HG03442 (cell line): ENCODE measurements around the gene PPP1R13L.

ENCODE experiments used
- ATAC-seq: cut with Tn5 transposase; IDR thresholded peaks from one replicate; pipeline ENCODE4 v1.9.1; 2021; ENCODE audit warnings: mild to moderate bottlenecking, moderate library complexity; ENCODE audit not compliant: unreplicated experiment

The PPP1R13L gene

DNA sequence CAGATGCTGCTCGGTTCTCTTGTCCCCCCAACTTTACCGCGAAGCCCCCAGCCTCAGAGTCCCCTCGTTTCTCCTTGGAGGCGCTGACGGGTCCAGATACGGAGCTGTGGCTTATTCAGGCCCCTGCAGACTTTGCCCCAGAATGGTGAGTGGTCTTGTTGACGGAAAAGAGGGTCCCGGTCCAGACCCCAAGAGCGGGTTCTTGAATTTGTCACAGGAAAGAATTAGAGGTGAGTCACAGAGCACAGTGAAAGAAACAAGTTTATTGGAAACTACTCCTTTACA lies 2.2 kb upstream of the PPP1R13L start:
- ATAC-seq = no peak

DNA sequence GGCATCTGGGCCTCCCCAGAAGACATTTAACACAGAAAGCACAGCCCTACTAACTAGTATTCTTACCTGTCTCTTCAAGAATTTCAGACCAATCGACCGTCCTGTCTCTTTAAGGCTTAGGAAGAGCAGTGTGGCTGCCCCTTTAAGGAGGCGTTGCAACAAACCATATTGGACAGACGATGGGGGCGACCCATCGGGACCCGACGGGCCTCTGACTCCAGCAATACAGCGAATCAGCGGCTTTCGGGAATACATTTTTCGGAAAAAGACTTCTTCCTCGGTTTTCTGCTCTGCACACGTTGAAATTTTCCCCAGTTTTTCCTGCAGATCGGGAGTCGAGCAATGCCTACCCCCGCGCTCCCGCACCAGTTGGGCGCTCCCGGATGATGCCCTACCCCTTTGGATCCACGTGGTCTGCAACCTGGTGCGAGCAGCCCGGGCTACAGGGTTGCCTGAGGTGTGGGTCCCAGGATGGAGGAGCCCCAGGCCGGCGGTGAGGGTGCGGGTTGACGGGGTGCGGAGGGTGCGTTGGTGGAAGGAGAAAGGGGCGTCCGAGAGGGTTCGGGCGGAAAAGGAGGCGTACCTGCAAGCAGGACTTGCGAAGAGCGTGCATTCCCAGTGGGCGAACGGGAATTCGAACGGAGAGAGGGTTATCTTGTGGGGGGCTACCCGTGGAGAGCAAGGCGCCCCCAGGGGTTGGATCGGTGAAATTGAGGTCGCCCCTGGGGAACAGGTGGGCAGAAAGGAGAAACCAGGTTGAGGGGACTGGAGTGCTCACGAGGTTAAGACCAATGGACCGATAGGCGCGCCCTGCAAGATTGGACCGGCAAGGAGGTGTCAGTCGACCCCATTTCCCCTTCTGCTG lies 1.6 kb upstream of the PPP1R13L start, which contains the start of gene POLR1G:
Gene POLR1G (plus strand): TSS at position 419 of the 865 bp plus-strand sequence. CDS start 53 bp downstream, at position 472.
- peak; percentile 58 for ATAC-seq

DNA sequence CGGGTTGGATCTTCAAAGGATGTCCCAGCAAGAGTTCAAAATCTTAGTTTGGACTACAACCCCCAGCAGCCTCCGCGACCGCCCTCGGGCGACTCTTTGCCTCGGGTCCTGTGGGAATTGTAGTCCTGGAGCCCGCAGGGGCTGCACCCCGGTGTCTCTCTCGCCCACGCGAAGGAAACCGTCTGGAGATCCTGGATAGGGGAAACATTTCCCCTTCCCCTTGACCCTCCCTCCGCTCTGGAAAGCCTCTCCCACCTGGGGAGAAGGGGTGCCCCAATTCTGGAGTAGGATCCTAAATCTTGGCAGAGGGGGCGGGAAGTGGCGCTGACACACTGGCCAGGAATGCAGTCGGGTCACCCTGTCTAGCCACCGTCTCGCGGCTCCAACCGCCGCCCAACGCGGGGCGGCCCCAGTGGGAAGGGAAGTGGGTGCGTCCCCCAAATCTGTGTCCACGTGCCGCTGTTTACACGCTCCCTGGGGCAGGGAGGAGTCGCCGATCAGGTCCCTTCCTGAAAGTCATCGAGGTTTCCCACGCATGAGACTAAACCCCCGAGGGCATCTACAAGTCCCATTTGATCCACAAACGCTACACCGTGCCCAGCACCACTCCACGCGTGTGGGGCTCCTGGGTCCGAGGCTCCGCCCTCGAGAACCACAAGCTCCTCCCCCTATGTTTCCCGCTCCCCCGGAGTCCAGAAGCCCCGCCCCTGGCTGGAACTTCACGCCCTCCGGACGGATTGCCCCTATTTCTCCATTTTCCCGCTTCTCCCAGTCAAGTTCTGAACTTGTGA lies 761 bp upstream of the PPP1R13L start:
- peak; percentile 47 for ATAC-seq

DNA sequence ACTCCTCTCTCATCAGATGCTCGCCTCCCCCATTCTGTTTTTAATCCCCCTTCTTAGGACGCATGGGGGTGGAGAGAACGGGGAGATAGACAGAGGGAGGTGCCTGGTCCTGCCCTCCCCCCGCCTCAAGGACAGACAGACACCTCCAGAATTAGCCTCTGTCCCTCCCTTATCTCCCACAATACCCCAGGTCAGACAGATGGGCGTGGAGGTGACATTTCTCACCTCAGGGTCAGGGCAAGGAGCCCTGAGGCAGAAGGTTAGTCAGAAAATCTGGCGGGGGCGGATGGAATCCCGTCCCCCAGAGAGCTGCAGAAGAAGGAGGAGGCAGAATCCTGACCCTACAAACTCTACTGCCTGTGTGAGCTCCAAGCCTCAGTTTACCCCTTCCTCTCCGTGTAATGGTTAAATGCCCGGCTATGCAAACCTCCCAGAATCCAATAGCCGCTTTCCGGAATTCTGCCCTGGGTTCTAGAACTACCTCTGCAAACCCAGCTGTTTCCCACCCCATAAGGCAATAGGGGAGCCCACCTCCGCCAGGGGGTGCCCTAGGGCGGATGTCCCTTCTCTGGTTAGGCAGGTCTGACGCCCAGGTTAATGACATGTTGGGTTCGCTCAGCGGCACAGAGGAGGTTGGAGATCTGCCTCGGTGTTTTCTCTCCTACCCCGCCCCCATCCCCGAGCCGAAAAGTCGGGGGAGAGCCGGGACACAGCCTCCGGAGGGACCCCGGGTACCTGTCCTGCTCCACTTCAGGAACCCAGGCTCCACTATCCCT lies 900 bp downstream of the PPP1R13L start:
- no peak for ATAC-seq

DNA sequence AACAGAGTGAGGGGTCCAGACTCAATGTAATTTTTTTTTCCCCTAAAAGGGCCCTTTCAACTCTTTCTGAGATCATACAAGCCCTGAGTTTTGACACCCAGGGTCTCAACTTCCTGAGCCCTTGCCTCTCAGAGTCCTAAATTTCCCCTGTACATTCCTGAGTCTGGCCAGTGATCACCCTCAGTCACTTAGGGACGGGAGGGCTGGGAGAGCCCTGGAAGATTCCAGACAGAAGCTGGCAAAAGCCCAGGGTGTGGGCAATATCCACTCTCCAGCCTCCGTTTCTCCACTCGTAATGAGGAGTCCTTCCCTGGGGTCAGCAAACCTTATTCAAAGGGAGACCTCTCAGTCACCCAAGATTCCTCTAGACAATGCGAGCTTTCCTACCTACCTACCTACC lies 1.6 kb downstream of the PPP1R13L start:
- ATAC-seq = no peak

DNA sequence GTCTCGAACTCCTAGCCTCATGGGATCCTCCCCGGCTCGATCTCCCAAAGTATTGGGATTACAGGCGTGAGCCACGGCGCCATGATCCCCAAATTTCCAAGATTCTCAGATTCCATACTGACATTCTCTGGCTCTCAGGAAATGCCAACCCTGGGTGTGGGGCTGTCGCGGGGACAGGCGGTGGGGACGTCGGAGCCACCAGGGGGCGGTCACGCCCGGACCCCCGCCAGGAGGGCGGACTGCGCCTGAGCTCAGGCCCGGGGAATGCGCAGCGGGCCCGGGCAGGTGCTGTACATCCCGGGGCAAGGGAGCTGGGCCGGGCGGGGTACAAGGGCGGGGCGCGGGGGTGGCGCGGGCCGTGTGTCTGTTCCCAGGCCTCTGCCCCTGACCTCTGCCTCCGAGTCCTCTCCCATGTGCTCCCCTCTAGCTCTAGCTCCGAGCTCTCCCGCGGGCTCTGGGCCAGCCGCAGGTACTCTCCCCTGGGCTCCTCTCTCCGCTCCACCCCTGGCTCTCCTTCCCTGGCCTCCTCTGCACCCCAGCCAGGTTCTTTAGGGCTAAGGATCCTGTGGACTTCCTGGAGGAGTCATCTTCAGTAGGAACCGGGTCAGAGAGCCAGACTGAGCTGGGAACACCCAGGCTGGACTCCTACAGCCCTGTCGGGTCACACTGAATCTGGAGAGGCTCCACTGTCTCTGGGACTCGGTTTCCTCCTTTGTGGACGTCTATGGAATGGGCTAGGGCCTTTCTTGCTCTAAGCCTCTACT lies 2.4 kb downstream of the PPP1R13L start:
- ATAC-seq = no peak

DNA sequence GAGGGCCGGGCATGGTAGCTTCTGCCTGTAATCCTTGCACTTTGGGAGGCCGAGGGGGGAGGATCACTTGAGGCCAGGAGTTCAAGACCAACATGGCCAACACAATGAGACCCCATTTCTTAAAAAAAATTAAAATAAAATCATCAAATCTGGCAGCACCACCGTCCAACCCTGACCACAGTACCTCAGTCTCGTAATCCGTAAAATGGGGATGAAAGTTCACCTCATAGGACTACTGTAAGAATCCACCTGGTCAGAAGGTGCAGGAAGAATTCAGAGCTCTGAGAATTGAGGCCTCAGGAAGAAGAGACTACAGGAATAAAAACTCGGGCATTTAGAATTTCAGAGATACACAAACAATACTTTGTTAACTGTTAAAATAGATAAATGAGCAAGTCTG lies 3.1 kb downstream of the PPP1R13L start:
- ATAC-seq = no peak

DNA sequence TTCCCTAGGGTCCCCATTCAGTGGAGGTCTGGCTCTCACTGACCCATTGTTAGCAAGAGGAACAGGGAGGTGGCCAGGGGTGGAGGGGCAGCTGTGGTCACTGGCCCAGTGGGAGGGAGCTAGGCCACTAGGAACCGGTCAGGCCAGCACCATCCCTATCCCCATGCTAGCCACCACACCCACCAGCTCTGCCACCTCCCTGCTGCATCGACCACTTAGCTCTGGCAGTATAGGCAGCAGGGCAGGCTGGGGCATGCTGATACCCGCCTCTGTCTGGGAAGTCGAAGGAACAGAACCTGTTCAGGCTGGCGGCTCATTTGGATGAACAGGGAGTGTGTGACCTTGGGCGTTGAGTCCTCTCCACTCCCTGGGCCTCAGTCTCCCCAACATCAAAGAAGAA lies 4.7 kb downstream of the PPP1R13L start:
- no peak for ATAC-seq

DNA sequence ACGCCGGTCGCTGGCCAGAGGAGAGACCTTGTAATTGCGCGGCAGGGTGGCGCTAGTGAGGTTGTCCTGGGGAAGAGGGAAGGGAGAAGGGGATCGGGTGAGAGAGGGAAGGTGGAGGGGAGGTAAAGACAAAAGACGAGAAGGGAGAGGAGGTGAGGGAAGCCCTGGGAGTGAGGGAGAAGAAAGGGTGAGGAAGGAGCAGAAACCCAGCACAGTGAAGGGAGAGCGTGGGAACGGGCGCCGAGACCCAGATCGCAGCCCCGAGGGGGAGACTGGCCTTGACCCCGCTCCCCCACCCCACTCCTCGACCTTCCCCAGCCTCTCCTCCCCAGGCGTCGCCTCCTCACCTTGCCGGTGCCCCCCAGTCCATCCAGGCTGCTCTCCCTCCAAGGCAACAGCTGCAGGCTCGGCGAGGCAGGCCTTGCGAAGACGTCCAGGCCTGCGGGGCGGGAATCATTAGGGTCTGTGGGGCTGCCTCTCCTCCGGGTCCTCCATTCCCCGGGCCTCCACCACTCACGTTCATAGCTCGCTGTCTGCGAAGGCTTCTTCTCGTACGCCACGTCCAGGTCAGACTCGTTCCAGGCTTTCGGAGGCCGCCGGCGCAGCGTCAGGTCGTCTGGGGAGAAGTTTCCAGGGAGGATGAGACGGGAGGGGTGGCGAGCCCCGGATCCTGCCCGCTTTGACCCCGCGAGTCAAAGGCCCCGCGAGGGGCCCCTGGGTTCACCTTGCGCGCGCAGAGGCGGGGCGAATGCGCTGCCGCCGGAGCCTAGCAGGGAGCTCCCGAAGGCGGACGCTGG lies 8.8 kb downstream of the PPP1R13L start:
- no peak for ATAC-seq

DNA sequence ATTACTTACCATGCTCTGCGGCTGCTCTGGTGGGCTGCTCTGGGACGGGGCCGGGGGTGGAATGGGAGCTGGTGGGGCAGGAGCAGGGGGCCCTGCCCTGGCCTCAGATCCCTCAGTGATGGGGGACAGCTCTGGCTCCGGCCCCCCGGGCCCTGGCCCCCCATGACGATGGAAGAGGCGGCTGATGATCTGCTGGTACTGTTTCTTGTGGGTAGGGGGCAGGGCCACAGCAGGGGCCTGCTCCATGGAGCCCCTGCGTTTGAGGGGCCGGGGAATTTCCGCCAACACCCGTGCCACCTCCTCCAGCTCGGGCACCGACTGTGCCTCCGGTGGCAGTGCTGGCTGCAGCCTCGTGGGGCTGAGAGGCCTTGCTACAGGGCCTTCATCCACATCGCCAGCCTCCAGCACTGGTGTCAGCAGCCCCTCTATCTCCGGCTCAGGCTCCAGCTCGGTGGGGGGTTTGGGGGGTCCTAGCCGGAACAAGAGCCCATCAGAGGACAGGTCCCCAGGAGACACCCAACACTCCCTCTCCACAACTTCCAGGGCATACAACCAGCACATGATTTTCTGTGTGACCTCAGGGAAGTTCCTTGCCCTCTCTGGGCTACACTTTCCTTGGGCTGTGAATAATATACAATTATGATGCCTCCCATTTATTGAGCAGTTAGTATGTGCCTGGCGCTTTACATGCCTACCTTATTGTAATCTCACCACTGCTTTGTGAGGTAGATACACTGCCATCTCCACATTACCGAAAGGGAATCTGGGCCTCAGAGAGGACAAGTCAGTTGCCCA lies 12.8 kb downstream of the PPP1R13L start:
- ATAC-seq = no peak

DNA sequence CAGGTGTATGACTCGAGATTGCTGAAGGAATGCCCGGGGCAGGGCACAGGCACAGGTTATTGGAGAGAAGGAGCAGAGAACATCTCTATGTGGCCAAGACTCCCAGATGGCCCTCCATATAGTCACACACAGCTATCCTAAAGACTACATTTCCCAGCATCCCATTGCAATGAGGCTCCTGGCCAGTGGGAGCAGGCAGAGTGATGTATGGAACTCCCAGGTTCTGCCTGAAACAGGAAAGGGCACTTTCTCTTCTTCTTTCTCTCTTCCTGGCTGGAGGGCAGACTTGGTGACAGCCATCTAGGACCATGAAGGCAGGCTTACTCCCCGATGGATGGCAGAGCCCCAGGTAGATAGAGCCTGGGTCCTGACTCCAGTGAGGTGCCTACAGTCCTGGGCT lies 13.5 kb downstream of the PPP1R13L start:
- ATAC-seq = no peak

DNA sequence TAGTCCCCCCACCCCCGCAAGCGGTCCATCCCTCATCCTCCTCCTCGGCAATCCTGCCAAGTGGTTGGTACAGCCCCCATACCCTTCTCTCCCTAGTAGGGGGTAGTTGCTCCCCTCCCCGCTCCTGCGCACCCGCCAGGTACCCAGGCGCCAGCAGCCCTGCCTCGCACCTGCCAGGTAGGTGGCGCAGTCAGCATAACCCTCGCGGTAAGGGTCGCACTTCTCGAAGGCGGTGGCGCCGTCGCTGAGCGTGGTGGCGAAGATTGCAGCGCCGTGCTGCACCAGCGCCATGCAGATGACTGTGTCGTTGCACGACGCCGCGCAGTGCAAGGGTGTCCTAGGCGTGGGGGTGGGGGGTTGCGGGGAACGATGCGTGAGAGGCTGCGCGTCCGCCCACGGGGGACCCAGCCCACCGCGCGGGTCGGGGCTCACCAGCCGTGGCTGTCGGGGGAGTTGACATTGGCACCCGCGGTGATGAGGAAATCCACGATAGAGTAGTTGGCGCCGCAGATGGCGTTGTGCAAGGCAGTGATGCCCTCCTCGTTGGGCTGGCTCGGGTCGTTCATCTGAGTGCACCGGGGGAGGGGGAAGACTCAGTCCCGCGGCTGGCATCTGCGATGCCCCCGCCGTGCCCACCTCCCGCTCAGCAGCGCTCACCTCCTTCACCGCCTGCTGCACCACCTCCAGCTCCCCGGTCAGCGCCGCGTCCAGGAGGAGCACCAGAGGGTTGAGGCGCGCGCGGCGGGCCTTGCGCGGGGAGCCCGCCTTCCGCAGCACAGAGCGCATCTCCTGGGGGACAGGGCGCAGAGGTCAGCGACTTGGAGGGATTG lies 19.3 kb downstream of the PPP1R13L start:
- ATAC-seq = no peak

DNA sequence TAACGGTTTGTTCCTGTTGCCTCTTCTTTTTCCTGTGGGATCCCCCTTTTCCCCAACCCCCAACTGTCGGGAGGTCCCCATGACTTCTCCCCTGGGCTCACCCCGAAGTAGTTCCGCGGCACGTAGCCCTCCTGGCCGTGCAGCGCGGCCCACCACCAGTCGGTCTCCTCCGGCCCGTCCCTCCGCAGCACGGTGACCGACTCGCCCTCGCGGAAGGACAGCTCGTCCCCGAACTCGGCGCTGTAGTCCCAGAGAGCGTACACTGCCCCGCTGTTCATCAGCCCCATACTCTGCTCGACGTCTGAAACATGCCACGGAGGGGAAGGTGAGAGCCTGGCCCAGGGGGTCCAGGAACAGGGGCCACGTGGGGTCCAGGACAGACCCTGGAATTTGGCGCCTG lies 22.4 kb downstream of the PPP1R13L start:
- ATAC-seq = no peak

DNA sequence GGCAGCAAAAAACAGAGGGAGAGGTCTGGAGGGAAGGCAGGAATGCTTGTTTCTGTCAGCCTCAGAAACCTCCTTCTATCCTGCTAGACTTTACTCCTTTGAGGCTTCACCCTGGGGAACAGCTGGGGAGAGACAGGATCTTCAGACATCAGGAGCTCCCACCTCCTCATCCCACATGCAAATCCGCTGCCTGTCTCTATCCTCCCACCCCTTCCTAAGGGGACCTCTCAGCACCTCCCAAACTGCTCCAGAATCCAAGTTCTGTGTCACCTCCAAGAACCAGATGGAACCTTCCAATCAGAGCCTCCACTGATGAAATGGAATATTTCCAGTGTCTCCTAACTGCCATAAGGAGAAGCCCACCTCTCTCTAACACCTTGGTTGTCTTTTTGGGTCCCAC lies 24.8 kb downstream of the PPP1R13L start:
- no peak for ATAC-seq

DNA sequence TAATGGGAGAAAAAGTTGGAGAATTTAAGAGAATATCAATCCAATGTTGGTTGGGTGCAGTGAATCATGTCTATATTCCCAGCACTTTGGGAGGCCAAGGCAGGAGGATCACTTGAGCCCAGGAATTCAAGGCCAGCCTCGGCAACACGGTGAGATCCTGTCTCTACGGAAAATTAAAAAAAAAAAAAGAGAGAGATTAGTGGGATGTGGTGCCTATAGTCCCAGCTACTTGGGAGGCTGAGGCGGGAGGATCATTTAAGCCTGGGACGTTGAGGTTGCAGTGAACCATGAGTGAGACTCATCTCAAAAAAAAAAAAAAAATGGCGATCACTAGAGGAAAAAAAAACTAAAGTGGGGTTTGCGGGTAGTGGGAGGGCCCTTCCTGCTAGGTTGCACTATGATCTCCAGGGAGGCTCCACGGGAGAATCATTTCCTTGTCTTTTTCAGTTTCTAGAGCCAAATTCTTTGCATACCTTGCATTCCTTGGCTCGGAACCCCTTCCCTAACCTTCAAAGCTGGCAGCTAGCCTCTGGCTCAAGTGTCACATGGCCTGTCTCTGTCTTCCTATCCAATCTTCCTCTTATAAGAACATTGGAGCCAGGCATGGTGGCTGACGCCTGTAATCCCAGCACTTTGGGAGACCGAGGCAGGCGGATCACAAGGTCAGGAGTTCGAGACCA lies 28.7 kb downstream of the PPP1R13L start:
- no peak for ATAC-seq

DNA sequence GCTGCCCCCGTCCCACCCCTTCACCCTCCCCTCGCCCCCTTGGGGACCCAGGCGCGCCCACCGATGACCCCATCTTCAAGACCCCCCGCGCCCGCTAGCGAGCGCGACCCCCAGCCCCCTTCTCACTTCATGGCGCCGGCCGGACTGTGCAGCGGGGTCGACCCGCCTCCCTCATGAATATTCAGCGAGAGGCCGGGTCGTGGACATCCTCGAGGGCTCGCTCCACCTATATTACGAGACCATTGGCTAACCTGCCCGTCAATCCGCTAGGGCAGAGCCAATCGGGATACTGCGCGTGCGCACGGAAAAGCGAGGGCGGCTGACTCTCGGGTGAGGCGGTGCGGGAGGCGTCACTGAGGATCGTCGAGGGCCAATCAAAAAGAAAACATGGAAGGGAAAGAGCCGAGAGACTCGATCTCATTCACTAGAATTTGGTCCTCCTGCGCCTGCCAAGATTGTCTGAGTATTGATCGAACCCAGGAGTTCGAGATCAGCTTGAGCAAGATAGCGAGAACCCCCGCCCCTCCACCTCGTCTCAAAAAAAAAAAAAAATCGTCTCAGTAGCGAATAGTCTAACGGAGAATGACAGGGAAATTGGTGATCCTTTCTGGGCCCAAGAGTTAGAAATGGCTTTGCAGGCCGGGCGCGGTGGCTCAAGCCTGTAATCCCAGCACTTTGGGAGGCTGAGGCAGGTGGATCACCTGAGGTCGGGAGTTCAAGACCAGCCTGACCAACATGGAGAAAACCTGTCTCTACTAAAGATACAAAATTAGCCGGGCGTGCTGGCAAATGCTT lies 34.3 kb downstream of the PPP1R13L start, which contains the start of gene ERCC2:
Gene ERCC2 (minus strand): TSS at position 164 of the 795 bp plus-strand sequence. CDS start 33 bp downstream, at position 131.
- ATAC-seq = peak; percentile 93
